Colonic mucosa (tissue), 4 donors: ENCODE results near the gene PRKN. TPM values are rescaled to one million over a fixed set of nuclear protein-coding genes. Genes with fewer than 3 reads are reported as not detected.

Experiments used
- DNase-seq: peaks from one replicate; pipeline ENCODE4 v3.0.0-alpha.2; 2020
- H3K27ac ChIP-seq: fragments of 200-600 bp; one replicate; pipeline ENCODE4 v1.8.0; 2021
- H3K27me3 ChIP-seq: fragments of 200-600 bp; one replicate; pipeline ENCODE4 v1.8.0; 2021
- H3K36me3 ChIP-seq: fragments of 200-600 bp; one replicate; pipeline ENCODE4 v1.8.0; 2021
- H3K4me1 ChIP-seq: fragments of 200-600 bp; one replicate; pipeline ENCODE4 v1.8.0; 2021; ENCODE audit warnings: mild to moderate bottlenecking
- H3K4me3 ChIP-seq: fragments of 200-600 bp; one replicate; pipeline ENCODE4 v1.8.0; 2021
- H3K9ac ChIP-seq, 2 donors: one replicate each; pipeline ENCODE4 v1.7.0; 2013; ENCODE audit warnings: control low read depth in 2 of 2, low read depth in 2 of 2, low read length in 2 of 2
- H3K9me3 ChIP-seq: fragments of 200-600 bp; one replicate; pipeline ENCODE4 v1.8.0; 2021
- CTCF ChIP-seq: fragments of 200-600 bp; IDR thresholded peaks from one replicate; pipeline ENCODE4 v1.8.0; 2022; ENCODE audit warnings: antibody characterized with exemption, mild to moderate bottlenecking
- intact Hi-C: fragments of 100-400 bp; cut with DNase I; formaldehyde crosslinking; loops from one replicate; pipeline ENCODE4 v1.14.1; 2022
- total RNA-seq, 2 donors: library from RNA; stranded (reverse); fragmentation: NEBNext Ultra II Directional in 1 of 2; extraction: Animal tissue kit (Norgen Biotek cat#: 25700) in 1 of 2; gene quantifications; one replicate each; pipeline ENCODE4 v1.2.1, GENCODE V29; 2021
- donor health status: healthy.
- donor health status: DM: no; HTN: no; CAD: no.
- donor health status: DM: no; HTN: no; CAD: no.

PRKN gene
- total RNA-seq, 2 donors from 2014 or later: 3.7 to 8.1 TPM

- H3K4me1 ChIP-seq: no peaks in the 10 kb centered on the region
These were observed 1026.5 kb downstream of the PRKN start for GRCh38 chr6:161701056-161701455.

DNA sequence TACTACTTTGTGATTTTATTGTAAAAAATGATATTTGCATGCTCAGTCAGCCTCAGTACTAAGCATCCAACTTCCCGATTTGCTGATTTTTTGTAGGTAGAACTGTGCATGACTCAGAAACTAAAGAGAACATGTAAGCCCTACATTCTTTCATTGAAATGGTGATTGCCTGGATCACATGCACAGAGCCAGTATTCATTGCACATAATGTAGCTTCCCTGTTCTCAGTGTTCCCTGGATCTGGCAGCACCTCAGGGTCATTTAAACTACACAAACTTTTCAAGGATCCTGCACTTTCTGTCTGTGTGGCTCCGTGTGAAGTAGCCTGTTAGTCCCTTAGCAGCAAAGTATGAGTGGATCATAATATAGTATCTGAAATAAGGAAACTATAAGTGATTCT lies 1030.8 kb downstream of the PRKN start:
- no peaks in the 10 kb centered on the region for H3K9me3 ChIP-seq
- no peak overlapping the region for H3K4me3 ChIP-seq
- H3K4me1 ChIP-seq: no peaks in the 10 kb centered on the region
- H3K27me3 ChIP-seq: no peaks in the 10 kb centered on the region
- H3K27ac ChIP-seq: no peak overlapping the region
- no peak overlapping the region for H3K9ac ChIP-seq
- DNase-seq: no peak
- intact Hi-C loops: loop anchor here (10.0 kb wide), 1 partner anchor 282 kb away; no protein-coding TSS in a partner anchor
- TF ChIP-seq CTCF: no peak
- H3K36me3 ChIP-seq: no peaks in the 10 kb centered on the region

More at GRCh38 chr6:161701056-161701455, 1026.5 kb downstream of the PRKN start:
- intact Hi-C loops: no loop called here
- TF ChIP-seq CTCF: no peak
- Histone ChIP-seq H3K4me3 (no peak overlapping the region), H3K9ac (no peak overlapping the region), H3K36me3 (no peaks in the 10 kb centered on the region), H3K27ac (no peak overlapping the region), H3K27me3 (no peaks in the 10 kb centered on the region), H3K9me3 (no peaks in the 10 kb centered on the region)
- no peak for DNase-seq

GRCh38 chr6:161694995-161695394 lies 1032.6 kb downstream of the PRKN start:
- intact Hi-C loops: loop anchor here (10.0 kb wide), 1 partner anchor 280 kb away; no protein-coding TSS in a partner anchor
- Histone ChIP-seq H3K4me3 (no peak overlapping the region), H3K4me1 (no peaks in the 10 kb centered on the region), H3K27ac (no peak overlapping the region), H3K27me3 (no peaks in the 10 kb centered on the region), H3K36me3 (no peaks in the 10 kb centered on the region), H3K9me3 (no peaks in the 10 kb centered on the region), H3K9ac (no peak overlapping the region)
- no peak for TF ChIP-seq CTCF
- DNase-seq: no peak

DNA sequence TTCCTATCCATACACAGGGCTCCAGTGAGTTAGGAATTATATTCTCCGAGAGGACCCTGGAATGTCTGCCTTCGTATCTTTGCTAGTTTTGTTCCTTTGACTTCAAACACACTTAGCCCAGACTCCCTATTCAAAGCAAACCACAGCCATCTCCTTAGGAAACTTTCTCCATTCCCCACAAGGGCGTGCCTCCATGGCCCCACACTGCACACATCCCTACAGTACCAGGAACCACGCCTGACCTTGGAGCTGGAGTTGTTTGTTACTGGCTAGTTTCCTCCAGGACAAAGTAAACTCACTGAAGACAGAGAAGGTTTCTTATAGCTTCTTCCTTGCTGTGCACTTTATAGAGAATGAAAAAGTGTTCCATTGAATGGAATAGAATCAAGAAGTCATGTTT lies 1040.9 kb downstream of the PRKN start:
- H3K27me3 ChIP-seq: no peaks in the 10 kb centered on the region
- no peak overlapping the region for H3K27ac ChIP-seq
- no peak overlapping the region for H3K4me3 ChIP-seq
- no peak for TF ChIP-seq CTCF
- no peaks in the 10 kb centered on the region for H3K4me1 ChIP-seq
- no peaks in the 10 kb centered on the region for H3K9me3 ChIP-seq
- no peaks in the 10 kb centered on the region for H3K36me3 ChIP-seq
- no peak for DNase-seq
- intact Hi-C loops: no loop called here
- no peak overlapping the region for H3K9ac ChIP-seq

- Histone ChIP-seq H3K36me3 (no peaks in the 10 kb centered on the region), H3K4me1 (no peaks in the 10 kb centered on the region), H3K4me3 (no peak overlapping the region), H3K27ac (no peak overlapping the region), H3K9ac (no peak overlapping the region), H3K9me3 (no peaks in the 10 kb centered on the region), H3K27me3 (no peaks in the 10 kb centered on the region)
- intact Hi-C loops: no loop called here
- DNase-seq: no peak
- TF ChIP-seq CTCF: no peak
These were observed 1042.7 kb downstream of the PRKN start for GRCh38 chr6:161684731-161685475.
